ENCODE data around the gene MINDY4. TPM values are rescaled to one million over a fixed set of nuclear protein-coding genes. Genes with fewer than 3 reads are reported as not detected.
A peak's percentile ranks its signal among the peaks of the same experiment; 100 is the strongest.

Gene MINDY4
- total RNA-seq, 4 donors from 2014 or later = 8.4 to 31.1 (median 20.2) TPM

DNA sequence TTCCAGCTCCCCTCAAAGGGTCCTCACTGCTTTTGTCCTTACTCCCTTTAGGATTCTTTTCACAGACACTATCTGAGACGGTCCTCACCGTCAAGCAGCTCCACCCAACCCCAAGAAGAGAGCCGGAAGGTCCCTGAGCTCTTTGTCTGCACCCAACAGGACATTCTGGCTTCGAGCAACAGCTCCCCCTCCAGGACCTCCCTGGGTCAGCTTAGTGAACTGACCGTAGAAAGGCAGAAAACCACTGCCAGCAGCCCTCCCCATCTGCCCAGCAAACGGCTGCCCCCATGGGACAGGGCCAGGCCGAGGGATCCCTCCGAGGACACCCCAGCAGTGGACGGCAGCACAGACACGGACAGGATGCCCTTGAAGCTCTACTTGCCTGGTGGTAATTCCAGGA, 19.9 kb downstream of the MINDY4 start:
- H3K27ac ChIP-seq (replicated peaks in 1 of 4) = peak overlapping the region in 2 of 4 donors; percentile 9

DNA sequence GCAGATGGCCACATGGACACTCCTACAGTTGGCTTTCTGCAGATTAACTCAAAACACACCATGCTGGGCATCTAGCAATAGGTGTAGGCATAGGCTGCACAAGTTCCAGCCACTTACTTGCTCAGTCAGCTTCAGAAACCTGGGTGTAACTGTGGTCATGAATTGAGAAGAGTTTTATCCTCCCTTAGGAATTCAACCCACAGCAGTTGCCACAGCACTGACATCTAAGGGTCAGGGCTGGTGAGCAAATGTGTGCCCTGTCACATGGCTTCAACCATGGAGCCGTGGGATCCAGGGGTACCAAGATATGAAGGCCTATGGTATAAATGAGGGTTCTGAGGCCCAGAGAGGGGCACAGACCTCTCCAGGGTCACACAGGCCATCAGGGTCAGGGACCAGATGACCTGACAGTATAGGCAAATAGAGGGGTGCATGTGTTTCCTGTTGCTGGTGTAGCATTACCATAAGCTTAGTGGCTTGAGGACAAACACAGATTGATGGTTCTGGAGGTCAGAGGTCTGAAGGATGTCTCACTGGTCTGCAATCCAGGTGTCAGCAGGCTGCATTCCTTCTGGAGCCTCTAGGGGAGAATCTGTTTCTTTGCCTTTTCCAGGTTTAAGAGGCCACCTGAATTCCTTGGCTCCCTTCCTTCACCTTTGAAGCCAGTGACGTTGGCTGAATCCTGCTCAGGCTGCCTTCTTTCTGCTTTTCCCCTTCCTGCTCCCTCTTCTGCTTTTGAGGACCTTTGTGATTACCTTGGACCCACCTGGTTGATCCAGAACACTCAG, 24.1 kb downstream of the MINDY4 start:
- Histone ChIP-seq H3K9me3 (no peaks in the 10 kb centered on the region), H3K36me3 (peaks cover 12 to 40% (median 24%) of the 10 kb centered on the region in 4 donors), H3K27ac (replicated peaks in 1 of 4) (peak overlapping the region; percentile 74 to 82 (median 80)), H3K27me3 (no peaks in the 10 kb centered on the region), H3K4me1 (peaks cover 27 to 78% (median 56%) of the 10 kb centered on the region in 4 donors), H3K4me3 (no peak overlapping the region)
- intact Hi-C loops (cut with DNase I) = no loop called here
- 68% methylated on average over 2 of the region's 2 CpGs for WGBS
- no peak for TF ChIP-seq POLR2A (IDR thresholded peaks at IDR 0.05; ENCODE audit: low read depth)
- TF ChIP-seq POLR2AphosphoS5 (IDR thresholded peaks at IDR 0.05) = peak in 1 of 2 donors; percentile 17
- DNase-seq (ENCODE audit: extremely low spot score) = peak; percentile 89

More for the DNA sequence above, 19.9 kb downstream of the MINDY4 start:
- peaks cover 5 to 61% (median 28%) of the 10 kb centered on the region in 4 donors for H3K4me1 ChIP-seq
- no peaks in the 10 kb centered on the region for H3K9me3 ChIP-seq
- TF ChIP-seq, protein P1, sequence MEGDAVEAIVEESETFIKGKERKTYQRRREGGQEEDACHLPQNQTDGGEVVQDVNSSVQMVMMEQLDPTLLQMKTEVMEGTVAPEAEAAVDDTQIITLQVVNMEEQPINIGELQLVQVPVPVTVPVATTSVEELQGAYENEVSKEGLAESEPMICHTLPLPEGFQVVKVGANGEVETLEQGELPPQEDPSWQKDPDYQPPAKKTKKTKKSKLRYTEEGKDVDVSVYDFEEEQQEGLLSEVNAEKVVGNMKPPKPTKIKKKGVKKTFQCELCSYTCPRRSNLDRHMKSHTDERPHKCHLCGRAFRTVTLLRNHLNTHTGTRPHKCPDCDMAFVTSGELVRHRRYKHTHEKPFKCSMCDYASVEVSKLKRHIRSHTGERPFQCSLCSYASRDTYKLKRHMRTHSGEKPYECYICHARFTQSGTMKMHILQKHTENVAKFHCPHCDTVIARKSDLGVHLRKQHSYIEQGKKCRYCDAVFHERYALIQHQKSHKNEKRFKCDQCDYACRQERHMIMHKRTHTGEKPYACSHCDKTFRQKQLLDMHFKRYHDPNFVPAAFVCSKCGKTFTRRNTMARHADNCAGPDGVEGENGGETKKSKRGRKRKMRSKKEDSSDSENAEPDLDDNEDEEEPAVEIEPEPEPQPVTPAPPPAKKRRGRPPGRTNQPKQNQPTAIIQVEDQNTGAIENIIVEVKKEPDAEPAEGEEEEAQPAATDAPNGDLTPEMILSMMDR (IDR thresholded peaks at IDR 0.05) = no peak
- TF ChIP-seq POLR2A (IDR thresholded peaks at IDR 0.05; ENCODE audit: low read depth) (no peak), EP300 (IDR thresholded peaks at IDR 0.05) (no peak), POLR2AphosphoS5 (IDR thresholded peaks at IDR 0.05) (no peak)
- WGBS = 75% methylated on average over 7 of the region's 10 CpGs
- no peaks in the 10 kb centered on the region for H3K27me3 ChIP-seq
- no peak for DNase-seq (ENCODE audit: extremely low spot score)
- no peak overlapping the region for H3K4me3 ChIP-seq
- peaks cover 12 to 44% (median 40%) of the 10 kb centered on the region in 4 donors for H3K36me3 ChIP-seq
- intact Hi-C loops (cut with DNase I) = loop anchor here (5.0 kb wide), 1 partner anchor 39 kb away; the partner anchor contains the start of gene INMT

DNA sequence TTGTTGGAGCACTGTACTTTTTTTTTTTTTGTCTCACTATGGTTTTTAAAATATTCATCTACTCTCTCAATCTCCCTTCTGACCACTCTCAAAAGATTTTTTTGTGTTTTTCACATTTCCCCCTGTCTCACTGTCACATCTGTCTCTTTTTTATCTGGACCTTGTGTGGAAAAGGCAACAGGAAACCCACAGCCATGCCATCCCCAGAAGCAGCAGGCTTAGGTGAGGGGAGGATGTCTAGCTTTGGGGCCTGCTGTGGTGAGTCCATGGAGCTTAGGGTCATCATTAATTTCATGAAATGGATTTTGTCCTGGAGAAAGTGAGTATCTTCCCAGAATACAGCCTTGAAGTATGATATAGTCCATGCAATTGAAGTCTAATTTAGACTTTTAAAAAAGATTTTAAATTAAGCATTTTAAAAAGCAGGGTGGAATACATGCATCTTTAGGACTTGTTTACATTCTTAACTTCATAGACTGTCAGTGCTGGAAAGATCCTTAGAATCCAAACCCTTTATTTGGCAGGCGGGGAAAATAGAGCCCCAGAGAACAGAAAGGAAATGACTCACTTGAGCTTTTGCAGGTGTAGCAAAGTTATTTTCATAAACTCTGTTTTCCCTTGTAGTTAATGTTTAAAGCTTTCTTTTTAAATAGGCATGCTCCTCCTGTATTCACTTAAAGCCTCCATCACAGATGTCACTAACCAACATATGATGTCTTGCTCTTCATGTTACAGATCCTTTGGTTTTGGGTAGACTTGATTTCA, 25.1 kb downstream of the MINDY4 start:
- peak in 1 of 2 donors; percentile 49 for TF ChIP-seq POLR2AphosphoS5 (IDR thresholded peaks at IDR 0.05)
- TF ChIP-seq POLR2A (IDR thresholded peaks at IDR 0.05; ENCODE audit: low read depth) = no peak
- TF ChIP-seq, protein P1 (IDR thresholded peaks at IDR 0.05) = no peak
- no peak for TF ChIP-seq EP300 (IDR thresholded peaks at IDR 0.05)
- H3K9me3 ChIP-seq = no peaks in the 10 kb centered on the region
- H3K27me3 ChIP-seq = no peaks in the 10 kb centered on the region
- H3K27ac ChIP-seq (replicated peaks in 1 of 4) = peak overlapping the region; percentile 74 to 82 (median 80)
- DNase-seq (ENCODE audit: extremely low spot score) = peak; percentile 57
- WGBS = 16% methylated on average over 1 of the region's 1 CpG
- intact Hi-C loops (cut with DNase I) = no loop called here
- H3K36me3 ChIP-seq = peaks cover 5 to 32% (median 20%) of the 10 kb centered on the region in 4 donors
- H3K4me3 ChIP-seq = no peak overlapping the region
- peaks cover 33 to 78% (median 65%) of the 10 kb centered on the region in 4 donors for H3K4me1 ChIP-seq

DNA sequence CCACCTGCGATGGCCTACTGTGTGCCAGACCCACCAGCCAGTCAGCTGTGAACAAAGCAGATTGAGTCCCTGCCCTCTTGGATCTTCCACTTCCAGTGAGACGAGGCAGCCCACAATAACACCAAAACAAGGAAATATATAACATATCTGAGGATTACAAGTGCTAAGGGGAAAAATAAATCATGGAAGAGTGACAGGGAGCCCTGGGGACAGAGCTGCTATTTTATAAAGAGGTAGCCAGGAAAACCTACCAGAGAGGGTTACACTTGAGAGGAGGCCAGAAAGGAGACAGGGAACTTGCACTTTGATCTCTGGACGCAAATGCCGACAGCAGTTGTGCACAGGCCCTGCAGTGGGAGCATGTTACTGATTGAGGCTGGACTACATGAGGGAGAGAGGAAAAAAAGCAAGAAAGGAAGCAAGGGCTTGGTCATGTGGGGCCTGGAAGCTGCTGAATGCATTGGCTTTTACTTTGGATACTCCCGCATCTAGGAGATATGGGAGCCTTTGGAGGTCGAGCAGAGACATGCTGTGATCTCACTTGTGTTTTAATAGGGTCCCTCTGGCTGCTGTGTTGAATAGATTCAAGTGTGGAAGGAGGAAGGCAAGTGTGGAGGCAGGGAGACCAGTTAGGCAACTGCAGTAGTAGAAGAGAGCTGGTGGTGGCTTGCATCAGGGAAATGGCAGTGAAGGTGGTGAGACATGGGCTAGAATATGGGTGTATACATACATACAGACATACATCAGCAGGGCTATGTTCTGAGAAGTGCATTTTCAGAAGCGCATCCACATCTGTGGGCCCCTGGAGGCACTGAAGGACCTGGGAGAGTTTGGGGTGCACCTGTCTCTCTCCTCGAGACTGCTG, 26.2 kb downstream of the MINDY4 start:
- TF ChIP-seq EP300 (IDR thresholded peaks at IDR 0.05) = no peak
- TF ChIP-seq POLR2AphosphoS5 (IDR thresholded peaks at IDR 0.05) = no peak
- TF ChIP-seq, protein P1 (IDR thresholded peaks at IDR 0.05) = no peak
- no peak for TF ChIP-seq POLR2A (IDR thresholded peaks at IDR 0.05; ENCODE audit: low read depth)
- Histone ChIP-seq H3K9me3 (no peaks in the 10 kb centered on the region), H3K4me1 (peaks cover 33 to 87% (median 73%) of the 10 kb centered on the region in 4 donors), H3K27me3 (no peaks in the 10 kb centered on the region), H3K27ac (replicated peaks in 1 of 4) (peak overlapping the region; percentile 74 to 82 (median 80)), H3K36me3 (peaks cover 0 to 26% (median 11%) of the 10 kb centered on the region in 4 donors), H3K4me3 (no peak overlapping the region)
- intact Hi-C loops (cut with DNase I) = loop anchor here (2.0 kb wide), 1 partner anchor 109 kb away; no protein-coding TSS in a partner anchor
- WGBS = 62% methylated on average over 8 of the region's 8 CpGs
- peak; percentile 90 for DNase-seq (ENCODE audit: extremely low spot score)
